ENCODE measurements around the gene FN1.

The FN1 gene

DNA sequence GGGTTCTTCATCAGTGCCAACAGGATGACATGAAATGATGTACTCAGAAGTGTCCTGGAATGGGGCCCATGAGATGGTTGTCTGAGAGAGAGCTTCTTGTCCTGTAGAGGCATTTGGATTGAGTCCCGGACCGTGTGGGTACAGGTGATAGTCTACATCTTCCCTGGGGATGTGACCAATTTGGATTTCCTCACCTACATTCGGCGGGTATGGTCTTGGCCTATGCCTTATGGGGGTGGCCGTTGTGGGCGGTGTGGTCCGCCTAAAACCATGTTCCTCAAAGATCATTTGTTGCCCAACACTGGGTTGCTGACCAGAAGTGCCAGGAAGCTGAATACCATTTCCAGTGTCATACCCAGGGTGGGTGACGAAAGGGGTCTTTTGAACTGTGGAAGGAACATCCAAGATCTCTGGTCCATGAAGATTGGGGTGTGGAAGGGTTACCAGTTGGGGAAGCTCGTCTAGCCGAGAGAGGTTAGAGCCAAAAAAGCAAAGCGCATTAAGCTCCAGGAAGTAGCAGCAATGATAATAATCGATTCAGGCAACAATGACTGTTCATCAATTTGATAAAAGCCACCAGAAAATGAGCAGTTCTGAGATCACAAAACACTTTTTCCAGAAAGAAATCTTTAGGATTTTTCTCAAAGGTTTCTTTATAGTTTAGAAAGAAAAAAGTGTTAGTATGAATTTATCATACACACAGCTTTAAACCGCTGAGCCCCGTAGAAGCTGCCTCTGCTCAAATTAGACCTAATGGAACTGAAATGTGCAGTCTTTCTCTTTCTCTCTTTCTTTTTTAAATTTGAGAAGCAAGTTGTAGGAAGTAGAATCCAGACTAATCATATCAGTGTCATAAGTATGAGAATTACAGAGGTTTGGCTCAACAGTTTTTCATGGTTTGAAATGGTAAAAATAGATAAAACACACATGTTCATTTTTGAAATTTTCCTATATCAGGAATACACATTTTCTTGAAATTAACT lies 63.7 kb downstream of the FN1 start:
- TF ChIP-seq, protein P1, sequence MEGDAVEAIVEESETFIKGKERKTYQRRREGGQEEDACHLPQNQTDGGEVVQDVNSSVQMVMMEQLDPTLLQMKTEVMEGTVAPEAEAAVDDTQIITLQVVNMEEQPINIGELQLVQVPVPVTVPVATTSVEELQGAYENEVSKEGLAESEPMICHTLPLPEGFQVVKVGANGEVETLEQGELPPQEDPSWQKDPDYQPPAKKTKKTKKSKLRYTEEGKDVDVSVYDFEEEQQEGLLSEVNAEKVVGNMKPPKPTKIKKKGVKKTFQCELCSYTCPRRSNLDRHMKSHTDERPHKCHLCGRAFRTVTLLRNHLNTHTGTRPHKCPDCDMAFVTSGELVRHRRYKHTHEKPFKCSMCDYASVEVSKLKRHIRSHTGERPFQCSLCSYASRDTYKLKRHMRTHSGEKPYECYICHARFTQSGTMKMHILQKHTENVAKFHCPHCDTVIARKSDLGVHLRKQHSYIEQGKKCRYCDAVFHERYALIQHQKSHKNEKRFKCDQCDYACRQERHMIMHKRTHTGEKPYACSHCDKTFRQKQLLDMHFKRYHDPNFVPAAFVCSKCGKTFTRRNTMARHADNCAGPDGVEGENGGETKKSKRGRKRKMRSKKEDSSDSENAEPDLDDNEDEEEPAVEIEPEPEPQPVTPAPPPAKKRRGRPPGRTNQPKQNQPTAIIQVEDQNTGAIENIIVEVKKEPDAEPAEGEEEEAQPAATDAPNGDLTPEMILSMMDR (IDR thresholded peaks at IDR 0.05; ENCODE audit: insufficient read depth, low read depth, low read length, missing control alignments) = no peak
- no peak overlapping the region for H3K4me3 ChIP-seq (ENCODE audit: low read depth, low read length)
- DNase-seq (ENCODE audit: low read depth) = no peak

- TF ChIP-seq, protein P1 (IDR thresholded peaks at IDR 0.05; ENCODE audit: insufficient read depth, low read depth, low read length, missing control alignments) = no peak
- no peak for DNase-seq (ENCODE audit: low read depth)
- no peak overlapping the region for H3K4me3 ChIP-seq (ENCODE audit: low read depth, low read length)
These were observed 65.5 kb downstream of the FN1 start for GRCh38 chr2:215370112-215370965.

DNA sequence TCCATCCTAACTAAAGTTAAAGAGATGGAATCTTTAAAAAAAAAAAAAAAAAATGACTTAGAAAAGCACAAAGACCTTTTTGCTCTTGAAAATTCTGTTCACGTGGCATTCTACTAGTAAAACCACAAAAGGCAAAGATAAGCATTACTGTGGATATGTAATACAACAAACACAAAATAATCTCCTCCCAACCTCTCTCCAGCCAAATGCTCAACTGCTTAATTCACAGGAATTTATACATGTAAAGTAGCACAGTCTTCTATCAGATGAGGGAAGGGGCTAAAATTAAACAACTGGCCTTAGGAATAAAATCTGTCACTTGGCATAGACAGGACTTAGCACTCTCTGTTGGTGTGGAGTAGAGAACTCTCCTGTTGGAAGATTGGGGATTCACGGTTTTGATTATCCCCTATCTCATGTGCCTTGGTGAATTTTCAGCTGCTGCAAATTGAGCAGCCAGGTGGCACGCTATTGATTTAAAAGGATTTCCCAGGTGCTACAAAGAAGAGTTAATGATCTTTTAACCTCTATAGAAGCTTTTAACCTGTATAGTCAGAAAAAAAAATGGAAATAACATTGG lies 66.6 kb downstream of the FN1 start:
- H3K4me3 ChIP-seq (ENCODE audit: low read depth, low read length) = no peak overlapping the region
- TF ChIP-seq, protein P1 (IDR thresholded peaks at IDR 0.05; ENCODE audit: insufficient read depth, low read depth, low read length, missing control alignments) = no peak
- DNase-seq (ENCODE audit: low read depth) = no peak

DNA sequence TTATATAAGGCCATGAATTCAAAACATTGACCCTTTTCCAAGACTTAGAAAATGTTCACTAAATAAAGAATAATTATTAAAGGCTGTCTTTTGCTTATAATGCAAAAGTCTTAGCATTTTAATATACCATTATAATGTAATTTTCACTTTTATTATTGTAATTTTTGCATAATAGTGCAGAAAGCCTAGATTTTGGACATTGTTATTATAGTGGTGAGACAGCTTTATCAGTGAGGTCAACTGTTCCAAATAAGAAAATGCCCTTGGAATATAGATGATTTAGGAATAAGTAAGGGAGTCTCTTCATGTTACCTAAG lies 67.4 kb downstream of the FN1 start:
- H3K4me3 ChIP-seq (ENCODE audit: low read depth, low read length) = no peak overlapping the region
- DNase-seq (ENCODE audit: low read depth) = no peak
- TF ChIP-seq, protein P1 (IDR thresholded peaks at IDR 0.05; ENCODE audit: insufficient read depth, low read depth, low read length, missing control alignments) = no peak

DNA sequence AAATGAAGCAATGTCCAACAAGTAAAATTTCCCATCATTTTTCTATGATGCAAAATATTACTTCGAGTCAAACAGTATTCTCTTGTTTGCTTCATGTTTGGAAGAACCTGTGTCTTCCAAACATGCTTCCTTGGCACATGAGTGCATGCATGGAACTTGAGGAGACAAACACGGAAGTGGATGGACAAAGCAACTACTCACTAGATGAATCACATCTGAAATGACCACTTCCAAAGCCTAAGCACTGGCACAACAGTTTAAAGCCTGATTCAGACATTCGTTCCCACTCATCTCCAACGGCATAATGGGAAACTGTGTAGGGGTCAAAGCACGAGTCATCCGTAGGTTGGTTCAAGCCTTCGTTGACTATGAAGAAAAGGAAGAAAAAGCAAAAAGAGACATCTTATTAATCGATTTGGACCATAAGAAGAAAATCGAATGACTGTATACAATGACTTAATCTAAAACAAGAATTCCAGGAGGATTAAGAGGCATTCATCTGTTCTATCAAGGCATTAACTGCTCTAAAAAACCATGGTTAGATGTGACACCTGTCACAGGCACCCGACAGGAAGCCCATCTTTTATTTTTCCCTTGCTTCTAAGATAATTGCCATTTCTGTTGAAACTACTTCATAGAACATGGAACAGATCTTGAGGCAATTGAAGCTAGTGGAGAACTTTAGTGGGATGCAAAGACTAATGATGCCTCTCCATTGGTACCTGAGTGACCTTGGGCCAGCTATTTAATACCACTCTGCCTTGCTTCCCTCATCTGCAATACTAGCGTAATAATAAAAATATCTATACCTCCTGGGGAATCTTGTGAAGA lies 68.0 kb downstream of the FN1 start:
- no peak for DNase-seq (ENCODE audit: low read depth)
- no peak overlapping the region for H3K4me3 ChIP-seq (ENCODE audit: low read depth, low read length)
- TF ChIP-seq, protein P1 (IDR thresholded peaks at IDR 0.05; ENCODE audit: insufficient read depth, low read depth, low read length, missing control alignments) = no peak

GRCh38 chr2:215366440-215367032 lies 69.3 kb downstream of the FN1 start:
- no peak overlapping the region for H3K4me3 ChIP-seq (ENCODE audit: low read depth, low read length)
- TF ChIP-seq, protein P1 (IDR thresholded peaks at IDR 0.05; ENCODE audit: insufficient read depth, low read depth, low read length, missing control alignments) = no peak
- DNase-seq (ENCODE audit: low read depth) = no peak
